NOMO-1 (cell line): ENCODE measurements around the gene CCDC9.
"Not testable (repeated sequence)": the region's sequence is repeated elsewhere in the genome, so short reads cannot be mapped to it uniquely, and the experiment has no call there.

Experiments
- DNase-seq, 2 experiments: peaks; one replicate each; lab custom pipeline; 2025; ENCODE audit not compliant: unreplicated experiment in 2 of 2; lab: John Stamatoyannopoulos, UW

The CCDC9 gene

GRCh38 chr19:47258895-47259555 lies 2.7 kb downstream of the CCDC9 start:
- no peak for DNase-seq

- DNase-seq: no peak
These were observed 4.2 kb downstream of the CCDC9 start for GRCh38 chr19:47260476-47260875.

- DNase-seq: peak; percentile 50 to 64
These were observed 5.8 kb downstream of the CCDC9 start for GRCh38 chr19:47261946-47262793.

- no peak for DNase-seq
These were observed 8.3 kb downstream of the CCDC9 start for GRCh38 chr19:47264629-47265028.

GRCh38 chr19:47266401-47266941 lies 10.1 kb downstream of the CCDC9 start:
- DNase-seq: no peak

GRCh38 chr19:47267350-47267759 lies 11.0 kb downstream of the CCDC9 start:
- DNase-seq: no peak

- DNase-seq: no peak
These were observed 11.7 kb downstream of the CCDC9 start for GRCh38 chr19:47268028-47268427.

GRCh38 chr19:47269596-47269995 lies 13.3 kb downstream of the CCDC9 start:
- DNase-seq: no peak

GRCh38 chr19:47270408-47270807 lies 14.1 kb downstream of the CCDC9 start:
- DNase-seq: no peak

GRCh38 chr19:47271949-47272348 lies 15.6 kb downstream of the CCDC9 start:
- no peak for DNase-seq

GRCh38 chr19:47272448-47273312 lies 16.4 kb downstream of the CCDC9 start:
- DNase-seq: peak in 1 of 2 experiments; percentile 43

- peak; percentile 89 to 90 for DNase-seq
These were observed 17.2 kb downstream of the CCDC9 start for GRCh38 chr19:47273313-47274070.

GRCh38 chr19:47274071-47274890 lies 18.0 kb downstream of the CCDC9 start, which contains the start of gene INAFM1:
INAFM1 (plus strand) TSS chr19:47274885; CDS start chr19:47274920, 35 bp downstream.
- peak; percentile 87 to 97 for DNase-seq

- peak in 1 of 2 experiments; percentile 39 for DNase-seq
These were observed 18.8 kb downstream of the CCDC9 start for GRCh38 chr19:47274891-47275761.

- no peak for DNase-seq
These were observed 19.6 kb downstream of the CCDC9 start for GRCh38 chr19:47275791-47276461.

- not testable (repeated sequence) for DNase-seq
These were observed 20.2 kb downstream of the CCDC9 start for GRCh38 chr19:47276513-47276912.

GRCh38 chr19:47280183-47280797 lies 24.0 kb downstream of the CCDC9 start:
- DNase-seq: no peak
